NOMO-1 treated with DMSO at 0.1 percent for 48 hours (cell line): ENCODE measurements around the gene KEL.
"Not testable (repeated sequence)": the region's sequence is repeated elsewhere in the genome, so short reads cannot be mapped to it uniquely, and the experiment has no call there.

Experiments
- DNase-seq: peaks from one replicate; lab custom pipeline; 2025; ENCODE audit not compliant: unreplicated experiment; lab: John Stamatoyannopoulos, UW

Gene KEL, protein sequence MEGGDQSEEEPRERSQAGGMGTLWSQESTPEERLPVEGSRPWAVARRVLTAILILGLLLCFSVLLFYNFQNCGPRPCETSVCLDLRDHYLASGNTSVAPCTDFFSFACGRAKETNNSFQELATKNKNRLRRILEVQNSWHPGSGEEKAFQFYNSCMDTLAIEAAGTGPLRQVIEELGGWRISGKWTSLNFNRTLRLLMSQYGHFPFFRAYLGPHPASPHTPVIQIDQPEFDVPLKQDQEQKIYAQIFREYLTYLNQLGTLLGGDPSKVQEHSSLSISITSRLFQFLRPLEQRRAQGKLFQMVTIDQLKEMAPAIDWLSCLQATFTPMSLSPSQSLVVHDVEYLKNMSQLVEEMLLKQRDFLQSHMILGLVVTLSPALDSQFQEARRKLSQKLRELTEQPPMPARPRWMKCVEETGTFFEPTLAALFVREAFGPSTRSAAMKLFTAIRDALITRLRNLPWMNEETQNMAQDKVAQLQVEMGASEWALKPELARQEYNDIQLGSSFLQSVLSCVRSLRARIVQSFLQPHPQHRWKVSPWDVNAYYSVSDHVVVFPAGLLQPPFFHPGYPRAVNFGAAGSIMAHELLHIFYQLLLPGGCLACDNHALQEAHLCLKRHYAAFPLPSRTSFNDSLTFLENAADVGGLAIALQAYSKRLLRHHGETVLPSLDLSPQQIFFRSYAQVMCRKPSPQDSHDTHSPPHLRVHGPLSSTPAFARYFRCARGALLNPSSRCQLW

DNA sequence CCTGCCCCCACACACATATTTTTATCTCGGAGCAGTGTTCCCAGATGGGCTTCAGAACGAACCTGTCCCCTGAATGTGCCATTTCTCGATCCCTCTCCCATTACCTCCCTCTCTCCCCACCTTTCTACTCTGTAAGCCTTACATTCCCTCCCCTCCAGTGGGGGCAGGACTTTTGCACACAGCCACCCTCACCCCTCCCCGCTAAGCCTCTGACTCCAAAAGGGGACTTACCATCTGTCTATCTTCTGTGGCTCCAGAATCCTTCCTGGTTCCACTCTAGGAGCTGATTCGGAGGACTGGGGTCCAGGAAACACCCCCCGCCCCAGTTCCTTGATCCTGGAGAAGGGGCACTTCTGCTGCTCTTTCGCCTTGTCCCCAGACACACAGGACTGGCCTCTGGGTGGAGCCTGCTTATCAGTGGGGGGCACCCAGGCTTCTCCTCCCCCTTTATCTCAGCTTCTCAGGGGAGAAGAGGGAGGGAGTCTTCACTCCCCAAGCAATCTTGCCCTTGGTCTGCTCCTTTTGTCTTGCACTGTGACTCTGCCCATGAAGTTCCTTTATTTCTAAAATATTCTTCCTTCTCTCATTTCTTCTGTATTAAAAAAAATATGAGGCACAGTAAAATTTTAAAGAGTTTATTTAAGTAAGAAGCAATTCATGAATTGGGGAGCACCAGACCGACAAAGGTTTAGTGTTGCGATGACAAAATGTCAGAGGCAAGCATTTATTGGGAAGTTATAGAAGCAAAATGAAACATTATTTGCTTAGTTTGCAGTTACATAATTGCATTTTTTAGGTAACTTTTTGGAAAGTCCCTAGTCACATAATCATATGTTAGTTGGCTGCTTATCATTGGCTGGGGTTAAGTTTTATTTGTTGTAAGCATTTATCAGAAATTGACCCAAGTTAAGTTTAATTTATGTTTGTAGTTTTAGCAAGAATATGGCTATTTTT lies at the start of gene KEL:
Gene KEL, minus strand, starts transcription at position 391 of the 954 bp plus-strand sequence. Its CDS starts 157 bp downstream, at position 234.
- no peak for DNase-seq

DNA sequence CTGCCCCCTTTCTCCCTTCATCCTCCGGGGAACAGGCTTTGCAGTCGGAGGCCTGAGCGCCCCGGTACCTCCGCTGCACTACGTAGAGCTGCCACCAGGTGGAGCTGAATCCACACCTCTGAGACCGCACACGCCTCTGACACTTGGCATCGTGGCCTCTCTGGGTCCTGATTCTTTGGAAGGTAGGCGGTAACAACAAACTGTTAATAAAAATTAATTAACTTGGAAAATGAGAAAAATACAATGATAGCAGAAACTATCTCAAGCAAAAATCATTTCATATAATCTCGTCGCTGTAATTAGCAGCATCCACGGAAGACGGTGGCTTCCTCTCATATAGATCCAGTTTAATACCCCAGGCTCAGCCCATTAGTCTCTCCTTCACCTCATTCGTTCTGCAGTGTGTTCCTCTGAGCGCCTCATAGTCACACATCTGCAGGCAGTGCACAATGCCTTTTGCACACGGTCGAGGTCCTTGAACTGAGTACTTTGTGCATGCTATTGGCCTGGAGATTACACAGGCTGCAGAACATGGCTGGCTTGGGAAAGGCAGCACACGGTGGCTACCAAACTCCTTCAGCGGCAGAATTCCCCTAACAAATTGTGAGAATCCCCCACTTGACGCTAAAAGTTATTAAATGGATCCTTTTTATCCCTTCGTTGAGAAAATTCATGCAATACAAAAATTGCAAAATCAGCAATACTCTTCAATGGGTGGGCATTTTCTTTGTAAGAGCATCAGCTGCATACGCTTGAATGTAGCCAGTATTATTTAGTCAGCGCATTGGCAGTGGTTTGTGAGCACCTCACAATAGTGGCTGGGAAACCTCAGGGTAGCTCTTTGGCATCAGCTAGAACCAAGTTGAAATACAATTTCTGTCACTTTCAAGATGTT lies 46.1 kb upstream of the KEL start:
- DNase-seq, result peak; percentile 23

DNA sequence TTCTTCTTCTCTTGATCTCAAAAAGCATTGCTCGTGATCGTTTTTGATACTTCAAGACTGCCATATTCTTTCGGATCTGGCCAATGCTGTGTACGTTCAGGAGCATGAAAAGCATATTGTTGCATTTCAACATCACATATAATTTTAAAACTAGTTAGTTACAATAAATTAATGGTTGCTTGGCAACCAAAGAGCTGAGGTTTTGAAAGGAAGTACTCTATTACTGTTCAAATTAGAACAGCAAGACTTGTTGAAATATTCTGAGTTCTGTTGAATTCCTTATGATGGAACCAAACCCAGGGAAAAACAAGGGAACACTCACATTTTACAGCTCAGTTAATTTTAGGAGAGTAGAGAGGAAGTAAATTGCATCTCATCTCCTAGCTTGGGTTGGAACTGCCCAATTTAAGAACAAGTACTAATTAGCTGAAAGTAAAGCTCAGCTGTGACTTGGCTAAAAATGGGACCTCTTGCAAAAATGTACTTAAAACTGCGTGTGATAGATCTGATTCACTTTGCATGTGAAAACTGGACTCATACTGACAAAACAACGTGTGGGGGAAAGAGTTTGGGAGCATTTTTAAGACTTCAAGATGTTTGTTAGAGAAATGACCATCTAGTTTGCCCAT lies 43.6 kb upstream of the KEL start:
- peak; percentile 28 for DNase-seq

DNA sequence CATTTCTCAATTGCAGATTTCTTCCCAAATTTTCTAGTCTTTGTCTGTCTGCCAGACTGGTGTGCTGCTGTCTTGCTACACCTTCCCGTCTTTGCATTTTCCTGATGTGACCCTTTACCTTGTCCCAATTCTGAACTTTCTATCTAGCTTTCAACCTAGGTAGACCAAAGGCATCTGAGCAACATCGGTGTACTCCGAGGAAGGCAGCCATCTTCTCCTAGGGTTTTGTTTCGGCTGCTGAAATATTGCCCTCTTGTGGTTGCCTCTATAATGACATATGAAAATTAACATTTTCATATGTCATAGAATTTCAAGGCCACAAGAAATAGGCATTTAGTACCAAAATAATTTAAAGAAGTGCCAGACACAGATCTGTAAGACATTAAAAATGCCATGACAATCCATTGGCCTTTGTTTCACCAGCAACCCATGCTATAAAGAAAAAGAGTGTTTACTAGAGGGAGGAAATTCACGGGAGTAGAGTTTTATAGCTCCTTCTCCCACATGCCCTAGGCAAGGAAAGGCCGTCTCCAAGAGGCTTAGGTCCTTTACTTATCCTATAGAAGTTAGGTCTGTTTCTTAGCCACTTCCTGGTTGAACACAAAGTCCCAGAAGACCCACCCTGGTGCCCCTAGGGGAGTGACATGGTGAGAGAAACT lies 41.4 kb upstream of the KEL start:
- peak; percentile 53 for DNase-seq

DNA sequence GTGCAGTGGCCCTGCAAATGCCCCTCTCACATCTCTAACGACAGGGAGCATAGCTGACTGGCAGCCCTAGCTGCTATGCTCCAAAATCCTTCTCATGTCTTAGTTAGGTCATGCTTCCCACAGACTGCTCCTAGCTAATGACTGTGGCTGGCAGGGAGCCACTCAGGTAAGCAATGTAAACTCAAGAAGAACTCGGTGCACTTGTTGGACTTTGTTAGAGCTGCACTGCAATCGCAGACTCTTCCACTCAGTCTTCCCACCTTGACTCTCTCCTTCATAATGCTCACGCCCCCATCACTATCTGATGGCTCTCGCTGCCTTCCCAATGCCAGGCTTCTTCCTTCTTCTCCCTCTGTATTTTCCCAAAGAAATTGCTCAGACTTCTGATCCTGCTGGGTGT lies 40.7 kb upstream of the KEL start:
- no peak for DNase-seq

DNA sequence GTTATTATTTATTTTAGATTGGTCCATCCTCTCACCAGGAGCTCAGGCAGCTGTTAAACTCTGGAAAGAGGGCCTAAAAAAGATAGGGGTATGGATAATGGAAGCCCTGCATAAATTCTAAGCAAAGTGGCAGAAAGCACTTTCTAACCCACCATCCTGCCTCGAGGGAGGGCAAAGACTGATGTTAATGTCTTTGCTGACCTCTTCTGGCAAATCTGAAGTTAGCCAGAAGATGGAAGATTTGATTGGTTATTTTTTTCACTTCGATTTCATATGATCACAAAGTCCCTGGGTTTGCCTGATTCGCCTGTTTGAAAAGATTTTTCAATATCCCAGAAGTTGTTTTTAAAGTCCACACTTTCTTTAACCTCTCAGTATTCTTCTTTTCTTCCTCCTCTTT lies 39.9 kb upstream of the KEL start:
- DNase-seq, result peak; percentile 3

DNA sequence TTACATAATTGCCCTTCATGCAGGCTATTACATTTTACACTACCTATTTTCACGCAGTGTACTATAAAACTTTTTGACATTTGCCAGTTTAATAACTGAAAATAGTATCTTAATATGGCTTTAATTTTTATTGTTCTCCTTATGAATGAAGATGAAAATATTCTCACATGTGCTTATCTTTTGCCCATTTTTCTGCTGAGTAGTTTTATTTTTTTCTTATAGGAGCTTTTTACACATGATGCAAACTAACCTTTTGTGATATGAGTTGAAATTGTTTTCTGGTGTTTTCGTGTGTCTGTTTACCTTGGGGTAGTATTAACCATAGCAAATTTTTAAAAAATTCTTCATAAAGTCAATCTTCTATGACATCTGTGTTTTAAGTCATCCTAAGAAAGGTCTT lies 38.5 kb upstream of the KEL start:
- no peak for DNase-seq

DNA sequence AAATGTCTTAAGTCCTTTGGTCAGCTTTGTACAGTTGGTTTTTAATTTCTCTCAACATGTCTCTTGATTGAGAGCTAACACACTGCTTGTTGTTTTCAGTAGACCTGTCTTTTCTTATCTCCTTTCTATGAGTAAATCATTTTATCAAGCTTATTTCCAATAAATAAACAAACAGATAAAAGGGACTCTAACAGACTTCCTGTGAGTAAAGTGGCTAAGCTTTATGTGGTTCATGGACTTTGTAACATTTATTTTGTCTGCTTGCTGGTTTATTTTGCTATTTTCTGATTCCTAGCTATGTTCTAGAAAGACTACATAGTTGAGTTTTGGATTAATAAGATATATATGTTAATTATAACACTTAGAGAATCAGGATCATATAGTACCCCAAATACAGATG lies 37.6 kb upstream of the KEL start:
- no peak for DNase-seq

DNA sequence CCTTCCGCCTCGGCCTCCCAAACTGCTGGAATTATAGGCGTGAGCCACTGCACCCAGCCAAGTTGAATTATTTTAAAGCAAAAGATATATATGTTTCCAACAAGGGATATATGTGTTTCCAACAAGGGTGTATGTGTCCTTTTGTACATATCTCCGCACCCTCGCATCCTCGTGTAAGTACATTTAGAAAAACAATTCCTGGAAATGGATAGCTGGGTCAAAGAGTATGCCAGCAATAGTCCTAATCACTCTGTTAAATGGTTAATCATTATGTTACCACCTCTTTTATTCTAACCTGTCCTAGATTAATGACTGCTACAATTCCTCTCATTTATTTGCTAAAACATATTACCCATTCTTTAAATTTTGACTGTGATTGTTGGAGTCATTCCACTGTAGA lies 36.8 kb upstream of the KEL start:
- no peak for DNase-seq

DNA sequence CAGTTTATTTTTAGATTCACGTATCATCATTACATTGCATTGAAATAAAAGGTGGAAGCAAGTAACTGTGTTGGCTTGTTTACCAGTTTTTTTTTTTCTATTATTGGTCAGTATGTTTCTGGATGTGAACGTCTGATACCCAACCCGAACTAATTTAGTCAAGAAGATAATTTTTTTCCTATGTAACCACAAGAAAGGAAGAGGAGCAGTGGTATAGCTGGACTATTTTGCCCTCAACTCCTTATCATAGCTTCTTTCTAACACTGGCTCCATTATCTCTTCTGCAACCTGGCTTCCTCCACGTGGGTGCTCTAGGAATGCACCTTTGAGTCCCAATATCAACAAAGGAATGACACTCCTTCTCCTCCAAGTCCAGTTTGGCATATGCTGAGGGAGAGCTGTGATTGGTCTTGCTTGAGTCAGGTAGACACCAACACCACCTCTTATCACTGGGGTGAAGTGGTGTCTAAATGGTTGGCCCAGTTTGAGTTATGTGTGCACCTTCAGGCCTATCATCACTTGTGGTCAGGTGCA lies 35.4 kb upstream of the KEL start:
- DNase-seq, result no peak

DNA sequence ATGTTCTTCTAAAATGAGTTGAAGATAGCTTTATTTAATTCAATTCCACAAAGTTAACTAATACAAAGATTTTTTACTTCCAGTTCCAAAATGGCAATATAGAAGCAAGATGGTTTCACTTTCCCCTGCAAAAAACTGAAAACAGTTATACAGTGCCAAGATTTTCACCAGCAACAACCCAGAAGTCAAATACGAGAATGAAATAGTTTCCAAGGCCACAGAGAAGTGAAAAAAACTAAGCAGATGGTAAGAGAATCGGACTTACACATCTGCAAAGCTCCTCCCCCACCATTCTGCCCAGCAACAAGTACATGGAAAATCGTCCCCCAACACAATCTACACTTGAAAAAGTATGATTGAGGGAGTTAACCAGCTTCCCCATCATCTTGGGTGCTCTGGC lies 30.3 kb upstream of the KEL start:
- no peak for DNase-seq

DNA sequence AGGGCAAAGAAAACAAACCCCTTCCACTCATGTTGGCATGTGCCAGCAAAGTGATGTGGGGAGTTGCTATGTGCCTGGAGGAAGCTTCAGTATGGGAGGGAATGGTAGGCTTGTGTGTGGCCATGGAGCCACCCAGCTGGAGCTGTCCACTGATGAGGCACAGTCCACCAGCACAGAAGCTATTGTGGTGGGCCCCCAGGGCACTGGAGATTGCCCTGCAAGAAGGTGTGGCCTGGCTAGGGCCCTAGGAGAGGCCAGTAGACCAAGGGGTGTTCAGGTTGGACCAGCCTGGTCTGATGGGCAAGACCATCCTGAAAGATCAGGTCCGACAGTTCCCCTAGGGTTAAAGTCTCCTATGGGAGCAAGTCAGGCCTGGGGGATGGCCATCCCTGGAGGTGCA lies 22.1 kb upstream of the KEL start:
- no peak for DNase-seq

DNA sequence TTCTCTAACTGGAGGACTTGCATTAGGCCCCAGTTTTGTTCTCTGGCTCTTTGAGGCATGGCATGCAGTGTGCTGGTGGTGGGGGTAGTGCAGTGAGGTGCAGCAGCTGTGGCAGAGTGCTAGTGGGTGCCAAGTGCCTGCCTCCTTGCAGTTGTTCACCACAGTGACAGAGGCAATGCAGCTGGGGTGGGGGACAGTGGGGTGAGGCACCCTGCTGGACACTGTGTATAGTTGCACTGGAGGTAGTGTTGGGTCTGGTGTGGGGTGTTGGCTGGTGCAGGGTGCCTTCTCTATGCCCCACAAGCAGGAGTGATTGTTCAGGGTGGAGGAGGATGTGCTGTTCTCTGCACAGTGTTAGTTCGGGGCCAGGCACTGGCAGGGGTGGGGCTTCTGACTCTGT lies 21.7 kb upstream of the KEL start:
- no peak for DNase-seq

DNA sequence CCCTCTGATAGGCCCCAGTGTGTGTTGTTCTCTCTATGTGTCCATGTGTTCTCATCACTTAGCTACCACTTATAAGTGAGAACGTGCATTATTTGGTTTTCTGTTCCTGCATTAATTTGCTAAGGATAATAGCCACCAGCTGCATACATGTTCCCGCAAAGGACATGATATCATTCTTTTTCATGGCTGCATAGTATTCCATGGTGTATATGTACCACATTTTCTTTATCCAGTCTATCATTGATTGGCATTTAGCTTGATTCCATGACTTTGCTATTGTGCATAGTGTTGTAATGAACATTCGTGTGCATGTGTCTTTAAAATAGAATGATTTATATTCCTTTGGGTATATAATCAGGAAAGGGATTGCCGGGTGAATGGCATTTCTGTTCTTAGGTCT lies 16.2 kb upstream of the KEL start:
- DNase-seq, result not testable (repeated sequence)

DNA sequence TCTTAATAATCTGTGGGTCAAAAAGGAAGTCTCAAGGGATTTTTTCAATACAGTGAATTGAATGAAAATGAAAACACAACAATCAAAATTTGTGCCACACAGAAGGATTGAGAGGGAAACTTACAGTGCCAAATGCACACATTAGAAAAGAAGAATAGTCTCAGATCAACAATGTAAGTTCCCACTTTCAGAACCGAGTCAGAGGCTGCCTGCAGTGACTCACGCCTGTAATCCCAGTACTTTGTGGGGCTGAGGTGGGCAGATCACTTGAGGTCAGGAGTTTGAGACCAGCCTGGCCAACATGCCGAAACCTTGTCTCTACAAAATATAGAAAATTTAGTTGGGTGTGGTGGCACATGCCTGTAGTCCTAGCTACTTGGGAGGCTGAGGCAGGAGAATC lies 12.5 kb upstream of the KEL start:
- DNase-seq, result no peak

DNA sequence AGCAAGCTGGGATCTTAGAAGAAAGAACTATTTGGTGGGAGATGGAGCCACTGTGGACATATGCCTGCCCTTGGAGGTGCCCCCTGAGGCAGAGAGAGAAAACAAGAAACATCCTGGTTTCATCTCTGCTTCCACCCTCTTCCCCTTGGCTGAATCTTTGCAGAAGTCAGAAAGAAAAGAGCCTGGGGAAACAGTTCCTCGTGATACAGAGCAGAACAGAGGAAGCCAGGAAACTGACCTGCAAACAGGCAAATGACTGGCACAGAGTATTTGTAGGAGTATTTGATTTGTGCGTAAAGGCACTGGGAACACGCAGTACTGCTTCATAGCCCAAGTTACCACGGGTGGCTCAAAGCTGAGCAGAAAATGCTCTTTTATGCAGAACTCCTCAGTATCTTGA lies 7.0 kb upstream of the KEL start:
- DNase-seq, result no peak

DNA sequence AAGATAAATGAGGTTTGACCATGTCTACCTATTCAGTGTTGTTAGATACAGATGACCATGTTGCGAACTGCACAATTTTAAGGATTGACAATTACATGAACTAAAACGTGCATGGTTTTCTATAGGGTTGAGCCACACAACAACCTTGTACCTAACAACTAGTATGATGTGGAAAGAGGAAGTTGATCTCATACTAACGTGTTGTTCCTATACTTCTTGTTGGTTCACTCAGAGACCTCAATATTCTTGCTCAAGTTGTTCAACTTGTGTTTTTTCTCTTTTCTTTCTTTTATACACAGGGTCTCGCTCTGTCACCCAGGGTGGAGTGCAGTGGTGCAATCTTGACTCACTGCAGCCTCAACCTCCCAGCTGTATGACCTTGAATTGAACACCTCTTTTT lies 6.1 kb upstream of the KEL start:
- DNase-seq, result peak; percentile 26

DNA sequence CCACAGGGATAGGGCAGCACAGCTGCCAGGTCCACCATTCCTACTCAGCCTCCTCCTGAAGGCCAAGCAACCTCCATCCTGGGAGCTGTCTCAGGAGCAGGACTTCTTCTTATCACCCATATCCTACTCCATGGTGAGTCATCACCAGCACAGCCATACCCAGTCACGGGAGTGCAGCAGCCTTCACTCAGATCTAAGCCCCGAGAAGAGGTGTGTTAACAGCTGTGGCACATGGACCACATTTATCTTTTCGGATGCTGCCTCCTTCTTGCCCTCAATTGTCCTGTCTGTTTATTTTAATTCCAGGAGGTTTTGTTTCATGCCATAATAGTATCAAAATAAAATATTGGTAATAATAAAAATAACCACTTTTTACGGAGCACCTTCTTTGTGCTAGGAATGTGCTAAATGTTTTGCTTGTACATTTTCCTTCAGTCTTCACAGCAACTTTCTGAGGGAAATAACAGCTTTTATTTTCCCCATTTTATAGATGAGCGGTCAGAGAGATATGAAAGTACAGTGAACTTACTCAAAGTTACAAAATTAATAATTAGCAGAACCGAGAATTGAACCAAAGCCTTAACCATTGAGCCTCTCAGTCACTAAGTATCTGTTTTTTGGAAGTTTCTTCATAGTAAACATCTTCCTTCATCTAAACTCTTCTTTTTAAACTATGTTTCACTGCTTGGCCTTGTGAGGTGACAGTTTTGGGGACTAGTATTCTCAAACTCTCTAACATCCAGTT lies 2.5 kb upstream of the KEL start:
- no peak for DNase-seq
